ENCODE data around the gene SH2D4B. TPM values are rescaled to one million over a fixed set of nuclear protein-coding genes. Genes with fewer than 3 reads are reported as not detected.

SH2D4B gene
- total and polyA plus RNA-seq, 2 experiments from 2014 or later = not detected

DNA sequence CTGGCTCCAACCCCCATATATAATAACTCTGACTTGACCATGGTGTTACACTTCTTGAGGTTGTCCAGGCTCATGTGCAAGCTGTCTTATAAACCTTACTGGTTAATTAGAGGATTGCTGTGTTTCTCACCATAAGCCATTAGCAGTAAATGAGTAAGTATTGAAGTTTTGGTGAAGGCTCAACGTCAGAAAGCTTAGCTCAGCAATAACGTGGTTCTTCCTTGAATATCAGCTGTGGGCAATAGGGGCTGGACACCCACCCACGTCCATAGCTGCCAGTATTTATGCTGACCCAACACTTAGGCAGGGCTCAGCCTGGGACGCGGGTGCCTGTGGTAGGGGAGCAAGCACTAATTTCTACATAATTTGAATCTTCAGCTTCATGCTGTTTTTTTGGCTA lies 134.1 kb downstream of the SH2D4B start:
- no peaks in the 10 kb centered on the region for H3K9me2 ChIP-seq (replicated peaks; ENCODE audit: insufficient read depth)
- TF ChIP-seq EZH2phosphoT487 (IDR thresholded peaks at IDR 0.05; ENCODE audit: low read depth, severe bottlenecking, unreplicated experiment) (no peak), EZH2 (IDR thresholded peaks at IDR 0.05; ENCODE audit: borderline replicate concordance) (no peak)
- TF ChIP-seq, protein P1, sequence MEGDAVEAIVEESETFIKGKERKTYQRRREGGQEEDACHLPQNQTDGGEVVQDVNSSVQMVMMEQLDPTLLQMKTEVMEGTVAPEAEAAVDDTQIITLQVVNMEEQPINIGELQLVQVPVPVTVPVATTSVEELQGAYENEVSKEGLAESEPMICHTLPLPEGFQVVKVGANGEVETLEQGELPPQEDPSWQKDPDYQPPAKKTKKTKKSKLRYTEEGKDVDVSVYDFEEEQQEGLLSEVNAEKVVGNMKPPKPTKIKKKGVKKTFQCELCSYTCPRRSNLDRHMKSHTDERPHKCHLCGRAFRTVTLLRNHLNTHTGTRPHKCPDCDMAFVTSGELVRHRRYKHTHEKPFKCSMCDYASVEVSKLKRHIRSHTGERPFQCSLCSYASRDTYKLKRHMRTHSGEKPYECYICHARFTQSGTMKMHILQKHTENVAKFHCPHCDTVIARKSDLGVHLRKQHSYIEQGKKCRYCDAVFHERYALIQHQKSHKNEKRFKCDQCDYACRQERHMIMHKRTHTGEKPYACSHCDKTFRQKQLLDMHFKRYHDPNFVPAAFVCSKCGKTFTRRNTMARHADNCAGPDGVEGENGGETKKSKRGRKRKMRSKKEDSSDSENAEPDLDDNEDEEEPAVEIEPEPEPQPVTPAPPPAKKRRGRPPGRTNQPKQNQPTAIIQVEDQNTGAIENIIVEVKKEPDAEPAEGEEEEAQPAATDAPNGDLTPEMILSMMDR (IDR thresholded peaks at IDR 0.05; ENCODE audit: poor library complexity) = no peak
- H3K4me2 ChIP-seq = no peak overlapping the region
- no peak overlapping the region for H3K4me3 ChIP-seq
- WGBS (ENCODE audit: low lambda C conversion rate, missing lambda C conversion rate) = 87% methylated on average over 5 of the region's 5 CpGs
- H3K4me1 ChIP-seq (ENCODE audit: insufficient read depth) = no peaks in the 10 kb centered on the region
- H3K27me3 ChIP-seq = no peaks in the 10 kb centered on the region
- no peaks in the 10 kb centered on the region for H3K79me2 ChIP-seq
- DNase-seq (ENCODE audit: low spot score) = no peak
- no peaks in the 10 kb centered on the region for H4K20me1 ChIP-seq (ENCODE audit: insufficient read depth, poor library complexity, severe bottlenecking)
- H2AFZ ChIP-seq = no peak overlapping the region
- no peak overlapping the region for H3K27ac ChIP-seq
- H3K9me3 ChIP-seq (ENCODE audit: low read depth) = no peaks in the 10 kb centered on the region
- no peaks in the 10 kb centered on the region for H3K36me3 ChIP-seq (replicated peaks; ENCODE audit: insufficient read depth, low read depth)

DNA sequence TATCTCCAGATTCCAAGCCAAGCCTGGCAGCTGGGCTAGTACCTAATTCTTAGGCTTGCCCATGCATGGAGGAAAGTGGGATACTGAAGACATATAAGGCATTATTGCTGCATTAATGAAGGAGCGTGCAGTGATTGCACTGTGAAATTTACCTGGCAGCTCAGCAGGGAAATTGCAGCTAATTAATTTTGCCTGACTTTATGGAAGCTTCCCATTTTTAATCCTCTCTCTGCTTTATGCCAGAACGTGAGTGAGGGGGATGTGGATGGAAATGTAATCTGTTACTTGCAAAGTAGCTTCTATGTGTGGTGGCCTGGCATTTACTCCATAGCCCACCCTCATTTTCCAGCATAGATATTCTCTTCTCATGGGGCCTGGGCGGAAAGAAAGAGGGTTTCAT lies 134.9 kb downstream of the SH2D4B start:
- Histone ChIP-seq H3K27ac (no peak overlapping the region), H4K20me1 (ENCODE audit: insufficient read depth, poor library complexity, severe bottlenecking) (no peaks in the 10 kb centered on the region), H3K36me3 (replicated peaks; ENCODE audit: insufficient read depth, low read depth) (no peaks in the 10 kb centered on the region), H3K4me2 (no peak overlapping the region), H3K27me3 (no peaks in the 10 kb centered on the region), H3K9me3 (ENCODE audit: low read depth) (no peaks in the 10 kb centered on the region), H3K4me3 (no peak overlapping the region), H3K9me2 (replicated peaks; ENCODE audit: insufficient read depth) (no peaks in the 10 kb centered on the region), H2AFZ (no peak overlapping the region), H3K79me2 (no peaks in the 10 kb centered on the region), H3K4me1 (ENCODE audit: insufficient read depth) (no peaks in the 10 kb centered on the region)
- DNase-seq (ENCODE audit: low spot score) = no peak
- TF ChIP-seq EZH2 (IDR thresholded peaks at IDR 0.05; ENCODE audit: borderline replicate concordance) = no peak
- TF ChIP-seq, protein P1 (IDR thresholded peaks at IDR 0.05; ENCODE audit: poor library complexity) = no peak
- no peak for TF ChIP-seq EZH2phosphoT487 (IDR thresholded peaks at IDR 0.05; ENCODE audit: low read depth, severe bottlenecking, unreplicated experiment)
- 91% methylated on average over 3 of the region's 3 CpGs for WGBS (ENCODE audit: low lambda C conversion rate, missing lambda C conversion rate)

DNA sequence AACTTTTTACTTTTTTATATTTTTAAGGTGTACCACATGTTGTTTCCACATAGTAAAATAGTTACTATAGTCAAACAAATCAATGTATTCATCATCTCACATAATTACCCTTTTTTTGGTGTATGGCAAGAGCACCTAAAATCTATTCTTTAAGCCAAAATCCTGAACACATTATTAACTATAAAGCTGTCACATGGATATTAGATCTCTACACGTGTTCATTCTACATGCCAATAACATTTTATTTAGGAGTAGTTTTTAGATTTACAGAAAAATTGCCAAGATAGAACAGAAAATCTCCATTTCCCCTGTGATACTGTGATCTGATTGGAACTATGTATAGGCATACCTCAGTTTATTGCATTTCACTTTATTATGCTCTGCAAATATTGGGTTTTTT lies 137.1 kb downstream of the SH2D4B start:
- Histone ChIP-seq H3K4me1 (ENCODE audit: insufficient read depth) (no peaks in the 10 kb centered on the region), H3K9me2 (replicated peaks; ENCODE audit: insufficient read depth) (no peaks in the 10 kb centered on the region), H3K27me3 (no peaks in the 10 kb centered on the region), H3K27ac (no peak overlapping the region), H3K4me3 (no peak overlapping the region), H4K20me1 (ENCODE audit: insufficient read depth, poor library complexity, severe bottlenecking) (no peaks in the 10 kb centered on the region), H3K9me3 (ENCODE audit: low read depth) (no peaks in the 10 kb centered on the region), H3K4me2 (no peak overlapping the region), H3K36me3 (replicated peaks; ENCODE audit: insufficient read depth, low read depth) (no peaks in the 10 kb centered on the region), H2AFZ (no peak overlapping the region), H3K79me2 (no peaks in the 10 kb centered on the region)
- WGBS (ENCODE audit: low lambda C conversion rate, missing lambda C conversion rate) = 84% methylated on average over 1 of the region's 1 CpG
- TF ChIP-seq, protein P1 (IDR thresholded peaks at IDR 0.05; ENCODE audit: poor library complexity) = no peak
- TF ChIP-seq EZH2 (IDR thresholded peaks at IDR 0.05; ENCODE audit: borderline replicate concordance) (no peak), EZH2phosphoT487 (IDR thresholded peaks at IDR 0.05; ENCODE audit: low read depth, severe bottlenecking, unreplicated experiment) (no peak)
- no peak for DNase-seq (ENCODE audit: low spot score)

DNA sequence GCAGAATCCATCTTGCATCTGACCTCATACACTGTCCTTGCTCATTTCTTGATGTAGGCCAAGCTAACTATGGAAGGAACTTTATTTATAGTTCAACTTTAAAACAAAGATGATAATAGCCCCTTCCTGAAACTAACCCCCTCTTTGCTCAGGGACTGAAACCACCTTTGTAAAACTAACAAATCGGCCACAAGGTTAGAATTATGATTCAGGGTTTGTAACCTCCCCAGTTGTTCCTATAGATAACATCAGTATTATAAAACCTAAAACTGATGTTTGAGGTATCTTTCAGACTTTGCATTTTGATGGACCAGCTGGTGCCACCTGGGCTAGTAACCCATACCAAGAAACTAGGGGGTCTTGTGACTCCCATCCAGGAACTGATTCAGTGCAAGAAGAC lies 143.4 kb downstream of the SH2D4B start:
- Histone ChIP-seq H2AFZ (no peak overlapping the region), H3K79me2 (no peaks in the 10 kb centered on the region), H3K27ac (no peak overlapping the region), H3K9me3 (ENCODE audit: low read depth) (no peaks in the 10 kb centered on the region), H3K4me1 (ENCODE audit: insufficient read depth) (peaks cover 6% of the 10 kb centered on the region), H4K20me1 (ENCODE audit: insufficient read depth, poor library complexity, severe bottlenecking) (no peaks in the 10 kb centered on the region), H3K36me3 (replicated peaks; ENCODE audit: insufficient read depth, low read depth) (no peaks in the 10 kb centered on the region), H3K4me3 (no peak overlapping the region), H3K27me3 (no peaks in the 10 kb centered on the region), H3K4me2 (no peak overlapping the region), H3K9me2 (replicated peaks; ENCODE audit: insufficient read depth) (no peaks in the 10 kb centered on the region)
- DNase-seq (ENCODE audit: low spot score) = no peak
- TF ChIP-seq EZH2phosphoT487 (IDR thresholded peaks at IDR 0.05; ENCODE audit: low read depth, severe bottlenecking, unreplicated experiment) (no peak), EZH2 (IDR thresholded peaks at IDR 0.05; ENCODE audit: borderline replicate concordance) (no peak)
- TF ChIP-seq, protein P1 (IDR thresholded peaks at IDR 0.05; ENCODE audit: poor library complexity) = no peak
- WGBS (ENCODE audit: low lambda C conversion rate, missing lambda C conversion rate) = 92% methylated on average over 1 of the region's 1 CpG

Measured in hepatocyte (in vitro differentiated cells).